ENCODE results near the gene ACSBG1. TPM values are rescaled to one million over a fixed set of nuclear protein-coding genes. Genes with fewer than 3 reads are reported as not detected.

The ACSBG1 gene
- total RNA-seq, 1 donor from 2014 or later = 1.5 TPM

DNA sequence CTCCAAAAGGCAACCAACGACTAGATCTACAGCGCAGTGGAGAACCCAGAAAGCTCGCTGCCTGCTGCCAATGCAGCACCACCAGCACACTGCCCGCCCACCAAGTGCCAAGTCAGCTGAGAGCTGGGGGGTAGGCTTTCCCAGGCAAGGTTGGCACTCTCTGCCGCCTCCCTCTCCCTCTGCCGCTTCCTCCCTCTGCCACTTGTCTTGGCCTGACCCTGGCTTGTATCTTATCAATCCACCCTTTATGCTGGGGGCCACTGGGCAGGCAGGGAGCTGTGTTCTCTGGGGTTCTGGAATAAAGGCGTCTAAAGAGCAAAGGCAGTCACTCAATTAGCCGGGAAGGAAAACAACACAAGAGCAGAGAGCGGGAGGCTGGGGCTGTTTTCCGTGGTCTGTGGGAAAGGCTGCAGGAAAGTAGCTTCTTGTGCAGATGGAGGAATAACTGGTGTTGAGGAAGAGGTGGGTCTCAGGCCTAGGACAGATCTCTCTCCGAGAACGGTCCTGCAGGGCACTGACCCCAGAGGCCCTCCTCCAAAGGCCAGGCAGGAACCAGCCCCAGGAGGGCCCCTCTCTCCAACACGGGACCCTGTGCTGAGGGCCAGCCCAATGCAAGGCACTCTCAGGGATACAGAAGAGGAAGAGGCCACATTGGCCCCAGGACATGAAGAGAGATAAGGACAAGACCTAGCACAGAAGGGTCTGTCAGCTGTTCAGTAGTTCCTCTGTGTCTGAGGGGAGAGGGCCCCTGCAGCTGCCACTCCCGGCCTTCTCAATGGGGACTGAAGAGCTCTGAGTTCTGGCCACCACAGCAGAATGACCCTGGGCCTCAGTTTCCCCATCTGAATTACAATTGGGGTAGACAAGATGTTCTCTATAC is 30.8 kb downstream of the ACSBG1 start:
- DNase-seq = peak; percentile 30

DNA sequence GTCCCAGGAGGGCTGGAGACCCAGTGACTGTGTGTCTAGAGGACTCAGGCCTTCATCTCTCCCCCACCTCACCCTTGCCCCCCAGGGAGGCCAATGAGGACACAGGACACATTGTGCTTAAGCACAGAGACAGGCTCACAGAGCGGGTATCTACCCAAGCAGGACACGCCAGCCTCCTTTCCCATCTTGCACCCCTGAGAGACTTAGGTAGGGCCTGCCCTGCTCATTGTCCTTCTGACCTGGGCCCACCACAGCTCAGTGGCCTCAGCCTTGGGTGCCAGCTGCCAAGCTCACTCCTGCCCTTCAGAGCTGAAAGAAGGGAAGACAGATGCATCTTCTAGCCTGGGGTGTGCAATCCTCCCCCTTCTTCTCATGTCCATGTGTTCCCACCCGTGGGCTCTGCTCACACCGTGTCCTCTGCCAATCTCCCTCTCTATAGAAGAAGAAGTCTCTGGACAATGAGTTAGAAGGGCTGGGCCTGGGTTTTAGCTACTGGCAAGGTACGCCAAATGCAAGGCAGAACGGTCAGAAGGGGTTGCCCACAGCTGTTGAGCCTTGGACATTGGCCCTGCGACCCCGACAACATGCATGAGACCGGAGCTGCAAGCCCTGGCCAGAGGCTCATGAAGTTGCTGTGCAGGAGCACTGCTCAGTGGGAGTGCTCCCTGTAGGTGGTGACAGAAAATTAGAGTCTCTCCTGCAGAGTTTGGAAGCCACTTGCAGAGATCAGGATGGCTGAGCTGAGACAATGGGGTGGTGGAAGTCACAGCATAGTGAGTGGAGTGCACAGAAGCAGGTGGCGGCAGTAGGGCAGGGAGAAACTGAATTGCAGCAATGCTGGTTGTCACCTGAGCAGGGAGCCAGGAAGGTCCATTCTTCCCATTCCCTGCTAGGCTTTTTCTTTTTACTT is 32.8 kb downstream of the ACSBG1 start:
- no peak for DNase-seq

DNA sequence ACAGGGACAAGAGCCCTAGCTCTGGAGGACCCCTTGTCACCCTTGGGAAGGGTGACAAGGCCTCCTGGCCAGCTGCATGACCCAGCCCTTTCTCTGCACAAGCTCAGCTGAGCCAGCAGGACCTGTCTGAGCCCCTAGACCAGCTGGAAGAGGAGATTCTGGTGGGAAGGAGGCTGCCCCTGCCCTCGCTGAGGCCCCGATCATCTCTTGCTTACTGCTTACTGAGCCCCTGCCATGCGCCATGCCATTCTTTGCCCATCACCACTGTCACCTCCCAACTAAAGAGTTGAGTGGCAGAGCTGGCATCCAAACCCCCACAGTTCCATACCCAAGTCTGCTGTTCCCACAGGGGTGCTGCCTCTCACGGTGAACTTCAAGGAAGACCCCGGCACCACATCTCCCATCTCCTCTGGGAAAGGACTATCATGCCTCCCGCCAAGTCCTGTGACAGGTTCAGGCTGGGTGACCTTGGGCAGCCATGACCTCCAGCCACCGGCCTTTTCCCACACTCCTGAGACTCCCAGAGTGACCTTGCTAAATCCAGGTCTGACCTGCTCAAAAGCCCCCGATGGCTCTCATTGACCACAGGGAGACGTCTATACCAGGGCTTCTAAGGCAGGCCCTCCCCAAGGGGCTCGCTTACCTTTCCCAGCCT is 34.0 kb downstream of the ACSBG1 start:
- no peak for DNase-seq

DNA sequence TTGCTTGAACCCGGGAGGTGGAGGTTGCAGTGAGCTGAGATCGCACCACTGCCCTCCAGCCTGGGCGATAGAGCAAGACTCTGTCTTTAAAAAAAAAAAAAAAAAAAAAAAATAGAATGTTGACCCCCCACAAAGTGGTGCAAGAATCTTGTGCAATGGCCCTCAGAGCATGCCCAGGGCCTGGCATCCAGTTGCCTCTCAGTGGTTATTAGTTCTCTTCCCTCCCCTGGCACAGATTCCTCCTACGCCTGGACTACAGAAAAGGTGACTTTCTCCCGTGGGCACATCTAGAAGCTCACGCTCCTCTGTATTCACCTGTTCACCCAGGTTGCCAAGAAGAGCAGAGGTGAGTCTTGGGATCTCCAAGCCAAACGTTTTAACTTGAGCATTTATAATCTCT is 36.7 kb downstream of the ACSBG1 start:
- no peak for DNase-seq

DNA sequence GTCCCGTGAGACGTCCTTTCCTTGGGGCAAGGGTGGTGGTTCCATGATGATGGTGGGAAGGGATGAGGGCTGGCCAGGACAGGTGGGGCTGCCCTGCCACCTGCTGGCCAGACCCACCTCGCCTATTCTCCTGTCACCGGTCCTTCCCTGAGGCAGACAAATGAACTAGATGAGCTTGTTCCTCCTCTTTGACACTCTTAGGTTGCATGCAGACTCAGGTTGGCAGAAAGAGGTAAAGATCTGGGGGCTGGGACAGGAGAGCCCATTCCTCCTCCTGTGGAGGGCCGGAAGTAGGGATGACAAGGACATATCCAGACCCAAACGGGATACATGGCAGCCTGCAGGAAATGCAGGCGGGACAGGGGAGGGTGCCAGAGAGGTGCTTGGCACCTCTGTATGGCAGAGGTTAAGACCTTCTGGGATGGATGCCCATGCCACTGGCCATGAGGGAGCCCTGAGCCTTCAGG is 38.6 kb downstream of the ACSBG1 start:
- peak; percentile 35 for DNase-seq

DNA sequence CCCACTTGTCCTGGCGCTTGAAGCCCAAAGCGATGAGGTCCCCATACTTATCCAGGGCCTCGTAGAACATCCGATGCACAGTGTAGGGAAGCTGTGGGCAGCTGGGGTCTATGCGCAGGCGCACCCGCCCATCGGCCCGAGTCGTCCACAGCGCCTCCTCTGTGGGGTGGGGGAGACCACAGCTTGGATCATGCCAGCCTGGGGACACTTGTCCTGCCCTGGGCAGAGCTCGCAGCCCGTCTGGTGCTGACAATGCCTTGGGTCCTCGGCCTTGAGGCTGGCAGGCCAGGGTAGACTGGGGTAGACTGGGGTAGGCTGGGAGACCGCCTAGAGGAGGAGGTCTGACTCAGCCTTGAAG is 39.8 kb downstream of the ACSBG1 start:
- DNase-seq = no peak

DNA sequence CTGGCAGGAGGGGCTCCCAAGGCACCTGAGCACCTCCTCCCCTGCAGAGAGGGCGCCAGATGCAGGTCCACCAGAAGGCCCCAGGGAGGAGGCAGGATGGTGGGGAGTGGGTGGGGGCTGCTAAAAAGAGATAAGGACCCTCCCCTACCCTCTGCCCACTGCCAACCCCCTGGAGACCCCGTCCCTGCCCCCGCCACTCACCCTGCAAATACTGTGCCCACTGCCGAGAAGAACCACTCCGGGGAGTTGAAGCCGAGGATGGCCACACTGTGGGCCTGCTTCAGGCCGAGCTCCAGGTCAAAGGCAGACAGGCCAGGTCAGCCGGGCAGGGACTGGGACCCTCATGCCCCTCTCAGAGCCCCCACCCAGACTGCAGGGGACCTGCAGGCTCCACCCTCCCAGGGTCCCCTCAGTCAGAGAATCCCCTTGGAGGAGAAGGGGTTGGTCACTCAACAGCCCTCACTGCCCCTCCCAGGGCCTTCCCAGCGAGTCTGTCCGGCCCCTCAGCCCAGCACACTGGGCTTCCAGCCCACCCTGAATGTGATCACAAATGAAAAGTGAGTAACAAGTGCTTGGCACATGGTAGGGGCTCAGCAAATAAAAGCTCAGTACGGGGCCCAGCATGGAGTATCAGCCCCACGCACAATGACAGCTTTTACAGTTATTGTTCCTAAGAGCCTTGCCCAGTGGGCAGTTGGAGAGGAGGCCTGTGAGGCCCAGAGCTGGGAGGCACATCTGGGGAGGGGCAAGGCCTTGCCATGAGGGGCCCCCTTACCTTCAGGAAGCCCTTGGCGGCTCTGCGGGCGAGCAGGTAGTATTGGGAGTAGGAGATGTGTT is 40.4 kb downstream of the ACSBG1 start:
- DNase-seq = no peak

DNA sequence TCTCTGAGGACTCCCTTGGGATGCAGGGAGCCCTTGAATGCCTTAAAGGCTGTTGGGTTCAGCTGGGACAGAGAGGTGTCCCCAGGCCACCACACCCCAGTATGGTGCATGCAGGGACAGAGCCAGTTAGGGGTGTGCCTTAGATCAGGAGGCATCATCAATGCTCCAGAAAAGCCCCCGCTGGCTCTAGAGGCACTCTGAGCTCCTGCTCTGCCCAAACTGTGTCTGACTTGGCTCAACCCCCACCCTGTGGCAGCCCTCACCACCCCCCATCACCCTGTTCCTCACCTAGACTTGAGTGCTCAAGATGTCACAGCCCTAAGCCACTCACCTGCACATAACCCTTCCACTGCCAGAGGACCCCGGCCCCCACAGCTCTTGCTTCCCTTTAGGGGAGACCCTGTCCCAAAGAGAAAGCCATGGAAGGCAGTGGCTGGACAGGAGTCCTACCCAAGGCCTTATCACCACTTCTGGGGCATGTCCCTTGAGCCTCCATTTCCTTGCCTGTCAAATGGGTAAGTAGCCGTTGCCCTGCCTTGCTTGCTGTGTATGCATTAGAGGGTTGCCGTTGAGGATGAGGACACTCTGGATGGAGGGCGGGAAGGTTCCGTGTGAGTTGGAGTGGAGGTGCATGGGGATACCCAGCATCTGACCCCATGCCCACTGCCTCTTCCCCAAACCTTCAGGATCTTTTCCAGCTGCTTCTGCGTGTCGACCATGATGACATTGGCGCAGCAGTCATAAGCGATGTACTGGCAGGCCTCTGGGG is 41.4 kb downstream of the ACSBG1 start:
- no peak for DNase-seq

DNA sequence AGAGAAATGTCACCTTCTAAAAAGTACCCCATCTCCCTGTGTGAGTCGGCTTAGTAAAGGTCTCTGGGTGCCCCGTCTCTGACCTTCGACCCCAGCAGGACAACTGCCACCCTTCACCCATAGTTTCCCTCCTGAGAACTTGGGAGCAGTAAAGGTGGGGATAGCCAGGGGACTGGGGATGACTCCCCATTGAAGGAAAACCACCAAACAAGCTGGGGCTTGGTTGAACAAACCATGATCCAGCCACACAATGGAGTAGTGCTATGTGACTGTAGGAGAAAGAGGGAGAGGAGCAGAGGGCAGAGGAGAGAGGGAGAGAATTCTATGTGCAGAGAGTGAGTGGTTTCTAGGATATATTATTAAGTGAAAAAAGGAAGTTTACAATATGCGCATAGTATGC is 51.5 kb downstream of the ACSBG1 start:
- DNase-seq = no peak

DNA sequence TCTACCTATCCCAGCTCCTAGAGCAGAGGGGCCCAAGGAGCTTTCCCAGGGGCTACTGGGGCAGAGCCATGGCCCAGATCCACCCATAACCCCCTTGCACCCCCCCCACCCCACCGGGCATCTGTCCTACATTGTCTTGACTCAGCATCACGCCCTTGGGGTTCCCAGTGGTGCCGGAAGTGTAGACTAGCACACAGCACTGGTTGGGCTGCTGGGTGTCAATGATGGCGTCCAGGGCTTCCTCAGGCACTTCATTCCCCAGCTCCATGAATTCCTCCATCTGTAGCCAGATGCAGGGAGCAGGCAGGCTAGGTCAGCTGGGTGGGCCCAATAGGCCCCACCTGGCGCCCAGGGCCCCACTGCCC is 52.0 kb downstream of the ACSBG1 start:
- no peak for DNase-seq

DNA sequence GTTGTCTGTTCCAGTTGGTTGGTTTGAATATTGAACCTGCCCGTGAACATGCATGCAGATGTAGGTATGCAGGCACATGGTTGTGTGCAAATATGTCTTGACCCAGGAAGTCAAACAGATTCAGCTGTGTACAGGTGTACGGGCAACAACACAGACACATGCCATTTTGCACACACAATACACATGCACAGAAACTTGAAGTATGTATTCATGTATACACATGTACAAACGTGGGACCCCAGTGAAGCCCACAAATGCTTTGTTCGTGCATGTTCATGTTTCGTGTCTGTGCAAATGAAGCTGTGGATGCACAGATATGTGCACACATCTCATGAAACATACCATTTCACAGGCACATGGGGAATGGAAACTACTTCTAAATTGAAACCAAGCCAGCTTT is 54.5 kb downstream of the ACSBG1 start:
- DNase-seq = no peak

DNA sequence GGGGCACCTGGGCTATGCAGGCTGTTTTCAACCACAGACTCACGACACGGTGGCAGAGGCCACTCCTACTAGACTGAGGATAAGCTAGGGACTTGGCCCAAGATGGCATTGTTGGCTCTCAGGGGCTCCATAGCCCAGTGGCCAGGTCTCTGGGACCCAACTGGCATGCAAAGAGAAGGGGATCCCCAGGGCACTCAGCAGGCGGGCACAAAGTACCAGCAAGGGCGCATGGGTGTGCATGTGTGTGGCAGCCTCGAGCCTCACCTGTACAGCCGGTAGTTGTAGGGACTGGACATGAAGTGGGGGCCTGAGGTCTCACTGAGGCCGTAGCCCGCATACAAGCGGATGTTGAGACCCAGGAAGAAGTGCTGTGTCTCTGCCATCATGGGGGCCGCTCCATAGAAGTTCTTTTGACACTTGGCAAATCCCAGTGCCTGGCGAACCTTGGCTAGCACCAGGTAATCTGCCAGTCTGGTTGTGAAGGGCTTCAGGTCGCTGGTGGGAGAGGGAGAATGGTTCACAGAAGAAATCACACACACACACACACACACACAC is 55.0 kb downstream of the ACSBG1 start:
- DNase-seq = no peak

DNA sequence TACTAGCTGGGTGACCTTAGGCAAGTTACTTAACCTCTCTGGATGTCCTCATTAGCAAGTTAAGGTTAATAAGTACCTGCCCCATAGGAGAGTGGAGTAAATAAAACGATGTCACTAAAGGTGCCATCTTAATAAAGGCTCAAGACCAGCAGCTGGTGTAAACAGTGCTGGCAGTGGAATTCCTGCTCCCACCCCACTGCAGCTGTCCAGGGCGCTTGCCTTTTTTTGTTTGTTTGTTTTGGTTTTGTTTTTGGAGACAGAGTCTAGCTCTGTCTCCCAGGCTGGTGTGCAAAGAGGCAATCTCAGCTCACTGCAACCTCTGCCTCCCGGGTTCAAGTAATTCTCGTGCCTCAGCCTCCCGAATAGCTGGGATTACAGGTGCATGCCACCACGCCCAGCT is 56.3 kb downstream of the ACSBG1 start:
- DNase-seq = peak; percentile 14

DNA sequence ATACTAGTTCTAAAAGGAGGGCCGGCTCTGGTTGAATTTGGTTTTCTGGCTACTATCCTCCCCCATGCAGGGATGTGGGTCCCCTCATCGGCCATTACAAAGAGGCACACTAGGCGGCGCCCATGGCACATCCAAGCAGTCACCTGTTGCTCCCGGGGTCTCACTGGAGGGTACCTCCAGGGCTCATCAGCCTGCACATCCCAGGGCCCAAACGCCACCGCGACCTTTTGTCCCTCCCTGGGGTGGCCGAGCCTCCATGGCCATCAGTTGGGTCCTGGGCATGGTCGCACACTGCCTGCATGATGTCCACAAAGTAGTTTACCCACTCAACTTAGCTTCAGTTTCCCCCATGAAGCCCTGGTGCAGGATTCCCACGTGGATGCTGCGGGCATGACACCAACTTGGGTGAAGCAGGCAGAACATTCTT is 56.9 kb downstream of the ACSBG1 start:
- DNase-seq = peak; percentile 62

DNA sequence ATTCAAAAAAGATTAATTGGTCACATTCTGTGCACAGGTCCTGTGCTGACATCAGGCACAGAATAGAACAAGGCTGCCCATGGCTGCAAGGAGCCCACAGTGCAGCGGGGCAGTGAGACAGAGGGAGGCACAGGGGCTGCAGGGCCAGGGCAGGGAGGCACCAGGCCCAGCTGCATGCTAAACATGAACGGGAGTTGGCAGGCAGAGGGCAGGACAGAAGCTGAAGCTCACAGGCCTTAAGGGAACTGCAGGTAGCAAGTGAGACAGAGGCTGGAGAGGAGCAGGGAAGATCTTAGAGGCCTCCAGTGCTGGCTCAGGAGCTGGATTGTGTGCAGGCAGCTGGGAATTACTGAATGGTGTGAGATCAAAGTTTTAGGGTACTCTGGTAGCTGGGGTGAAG is 59.0 kb downstream of the ACSBG1 start:
- DNase-seq = no peak

DNA sequence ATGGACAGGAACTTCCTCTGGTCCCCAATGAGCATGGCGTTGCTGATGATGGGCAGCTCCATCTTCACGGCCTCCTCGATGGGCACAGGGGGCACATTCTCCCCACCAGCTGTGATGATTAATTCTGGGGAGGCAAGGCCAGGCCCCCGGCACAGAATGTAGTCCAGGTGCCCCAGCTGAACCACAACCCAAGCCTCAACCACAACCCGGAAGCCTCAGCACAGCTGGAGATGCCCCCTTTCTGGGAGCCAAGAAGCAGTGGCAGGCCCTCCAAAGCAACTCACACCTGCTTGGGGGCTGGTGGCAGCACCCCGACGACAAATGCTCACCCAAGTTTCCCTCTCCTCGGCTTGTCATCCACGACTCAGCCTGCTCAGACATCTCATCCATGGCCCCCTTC is 60.0 kb downstream of the ACSBG1 start:
- no peak for DNase-seq

DNA sequence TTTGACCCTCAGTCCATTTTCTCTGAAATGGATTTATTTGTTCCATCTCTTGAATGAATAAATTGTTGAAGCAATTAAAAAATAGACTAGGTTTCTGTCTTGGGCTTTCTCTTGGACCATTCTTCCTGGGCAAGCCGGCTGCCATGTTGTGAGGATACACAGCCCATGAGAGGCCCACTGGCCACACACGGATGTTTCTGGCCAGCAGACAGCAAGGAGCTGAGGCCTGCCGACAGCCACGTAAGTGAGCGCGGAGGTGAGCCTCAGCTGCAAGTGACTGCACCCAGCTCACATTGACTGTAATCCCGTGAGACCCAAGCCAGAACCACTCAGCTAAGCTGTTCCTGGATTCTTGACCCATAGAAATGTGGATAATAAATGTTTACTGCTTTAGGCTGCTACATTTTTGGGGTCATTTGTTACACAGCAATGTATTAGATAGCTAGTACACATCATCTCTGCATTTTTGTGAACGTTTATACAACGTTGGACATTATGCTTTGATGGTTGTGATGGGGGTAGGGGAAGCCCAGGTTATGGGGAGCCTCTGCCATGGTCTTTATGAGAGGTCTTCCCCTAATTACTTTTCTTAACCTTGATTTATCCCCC is 62.4 kb downstream of the ACSBG1 start:
- no peak for DNase-seq

DNA sequence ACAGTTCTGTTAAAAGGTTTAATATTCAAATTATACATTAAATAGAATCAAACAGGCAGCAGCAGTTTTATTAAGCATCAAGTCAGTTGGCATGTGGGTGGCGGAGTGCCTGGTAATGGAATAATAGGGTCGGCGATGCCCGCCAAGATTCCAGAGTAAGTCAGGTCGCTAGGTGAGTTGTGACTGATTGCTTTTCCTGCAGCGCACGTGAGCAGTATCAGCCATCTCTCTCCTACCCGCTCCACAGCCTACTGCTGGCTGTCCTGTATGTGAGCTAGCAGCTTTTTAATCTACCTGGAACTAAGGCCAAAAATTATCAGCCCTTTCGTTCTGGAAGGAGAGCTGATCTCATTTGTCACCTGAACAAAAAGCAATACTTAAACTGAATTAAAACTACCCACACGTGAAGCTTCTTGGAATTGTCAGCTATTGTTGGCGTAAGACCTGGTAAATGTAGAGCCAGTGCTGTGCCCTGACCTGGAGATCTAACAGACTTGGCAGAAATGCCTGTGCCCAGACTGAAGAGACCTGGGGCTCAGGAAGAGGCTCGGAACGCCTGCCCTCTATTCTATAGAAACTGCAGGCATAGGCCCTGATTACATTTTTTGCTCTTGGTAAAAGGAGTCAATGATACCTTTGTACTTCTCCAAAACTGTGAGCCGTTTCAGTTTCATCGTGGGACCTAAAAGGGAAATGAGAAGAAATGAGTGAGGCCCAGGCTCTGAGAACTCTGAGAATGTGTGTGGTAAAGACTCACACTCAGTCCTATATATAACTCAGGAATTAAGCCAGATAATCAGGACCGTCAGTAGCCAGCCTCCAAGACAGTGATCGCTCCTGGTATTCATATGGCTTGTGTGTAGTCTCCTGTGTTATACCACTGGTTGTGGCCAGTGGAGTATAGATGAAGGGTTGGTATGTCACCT is 63.3 kb downstream of the ACSBG1 start:
- DNase-seq = no peak

DNA sequence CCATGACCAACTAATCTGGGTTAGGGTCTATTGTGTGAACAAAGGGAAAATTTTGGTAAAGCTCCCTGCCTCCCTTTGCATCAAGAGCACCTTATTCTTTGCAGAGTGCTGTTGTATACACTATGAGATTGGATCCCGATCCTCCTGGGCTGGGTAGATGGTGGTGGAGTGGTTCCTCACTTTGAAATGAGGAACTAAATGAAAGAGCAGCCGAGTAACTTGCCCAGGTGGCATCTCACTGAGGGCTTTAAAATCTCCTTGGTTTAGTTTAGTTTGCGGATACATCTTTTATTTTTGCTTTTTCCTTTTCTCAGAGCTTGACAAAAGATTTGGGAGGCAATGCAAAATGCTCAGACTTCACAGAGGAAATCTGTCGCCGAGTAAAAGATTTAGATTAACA is 65.8 kb downstream of the ACSBG1 start:
- no peak for DNase-seq
